Ishikawa (cell line): Measurements from ENCODE around the gene LRRC32.

ENCODE experiments used
- CEBPB ChIP-seq: IDR thresholded peaks from 2 replicates; pipeline ENCODE4 v1.6.1; 2012
- CREB1 ChIP-seq: IDR thresholded peaks from 2 replicates; pipeline ENCODE4 v1.6.1; 2012; ENCODE audit warnings: low read depth
- EGR1 ChIP-seq: IDR thresholded peaks from 2 replicates; pipeline ENCODE4 v1.6.1; 2012
- EP300 ChIP-seq: IDR thresholded peaks from 2 replicates; pipeline ENCODE4 v1.6.1; 2012; ENCODE audit warnings: borderline replicate concordance
- FOXM1 ChIP-seq: IDR thresholded peaks from 2 replicates; pipeline ENCODE4 v1.6.1; 2012; ENCODE audit warnings: low read depth, borderline replicate concordance
- NFIC ChIP-seq: IDR thresholded peaks from 2 replicates; pipeline ENCODE4 v1.6.1; 2012
- RAD21 ChIP-seq: IDR thresholded peaks from 2 replicates; pipeline ENCODE4 v1.6.1; 2012; ENCODE audit warnings: low read depth
- TAF1 ChIP-seq: IDR thresholded peaks from 2 replicates; pipeline ENCODE4 v1.6.1; 2012; ENCODE audit warnings: low read depth, mild to moderate bottlenecking
- TCF12 ChIP-seq: IDR thresholded peaks from 2 replicates; pipeline ENCODE4 v1.6.1; 2012; ENCODE audit warnings: low read depth
- TEAD4 ChIP-seq: IDR thresholded peaks from 2 replicates; pipeline ENCODE4 v1.6.1; 2012
- YY1 ChIP-seq: IDR thresholded peaks from 2 replicates; pipeline ENCODE4 v1.6.1; 2012; ENCODE audit warnings: low read depth
- ZBTB7A ChIP-seq: IDR thresholded peaks from 2 replicates; pipeline ENCODE4 v1.6.1; 2012; ENCODE audit warnings: low read depth
- TF ChIP-seq, protein P1 (sequence below): IDR thresholded peaks from 2 replicates; pipeline ENCODE4 v1.6.1; 2012
- TF ChIP-seq, protein P2 (sequence below): IDR thresholded peaks from 2 replicates; pipeline ENCODE4 v1.6.1; 2012
- TF ChIP-seq, protein P3 (sequence below): IDR thresholded peaks from 2 replicates; pipeline ENCODE4 v1.6.1; 2012; ENCODE audit warnings: low read depth, mild to moderate bottlenecking

The LRRC32 gene

DNA sequence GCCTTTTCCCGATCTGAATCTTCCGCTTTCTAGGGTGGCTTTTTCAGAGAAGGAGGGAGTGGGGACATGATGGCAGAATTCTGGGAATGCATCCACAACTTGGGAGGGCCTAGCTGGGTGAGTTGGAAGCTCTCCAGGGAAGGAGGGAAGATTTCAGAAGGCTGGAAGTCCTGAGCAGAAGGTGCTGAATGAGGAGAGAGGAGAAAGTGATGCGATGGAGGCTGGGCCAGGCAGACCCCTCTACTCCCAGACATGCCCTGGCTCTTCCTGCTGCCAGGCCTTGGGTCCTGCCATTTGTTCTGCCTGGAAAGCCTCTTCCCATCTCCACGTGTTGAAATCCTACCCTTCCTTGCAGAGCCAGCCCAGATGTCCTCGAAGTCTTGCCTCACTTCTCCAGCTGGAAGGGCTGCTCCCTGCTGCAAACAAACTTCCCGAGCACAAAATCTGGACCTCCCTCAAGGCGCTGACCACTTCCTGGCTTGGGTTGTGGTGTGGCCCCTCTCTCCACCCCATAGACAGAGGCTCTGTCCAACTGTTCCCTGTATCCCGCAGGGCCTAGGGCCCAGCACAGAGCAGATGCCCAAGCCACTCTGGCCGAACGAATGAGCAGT lies 16.8 kb downstream of the LRRC32 start:
- TF ChIP-seq FOXM1, result no peak
- no peak for TF ChIP-seq TAF1
- TF ChIP-seq, protein P1, sequence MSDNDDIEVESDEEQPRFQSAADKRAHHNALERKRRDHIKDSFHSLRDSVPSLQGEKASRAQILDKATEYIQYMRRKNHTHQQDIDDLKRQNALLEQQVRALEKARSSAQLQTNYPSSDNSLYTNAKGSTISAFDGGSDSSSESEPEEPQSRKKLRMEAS, result no peak

DNA sequence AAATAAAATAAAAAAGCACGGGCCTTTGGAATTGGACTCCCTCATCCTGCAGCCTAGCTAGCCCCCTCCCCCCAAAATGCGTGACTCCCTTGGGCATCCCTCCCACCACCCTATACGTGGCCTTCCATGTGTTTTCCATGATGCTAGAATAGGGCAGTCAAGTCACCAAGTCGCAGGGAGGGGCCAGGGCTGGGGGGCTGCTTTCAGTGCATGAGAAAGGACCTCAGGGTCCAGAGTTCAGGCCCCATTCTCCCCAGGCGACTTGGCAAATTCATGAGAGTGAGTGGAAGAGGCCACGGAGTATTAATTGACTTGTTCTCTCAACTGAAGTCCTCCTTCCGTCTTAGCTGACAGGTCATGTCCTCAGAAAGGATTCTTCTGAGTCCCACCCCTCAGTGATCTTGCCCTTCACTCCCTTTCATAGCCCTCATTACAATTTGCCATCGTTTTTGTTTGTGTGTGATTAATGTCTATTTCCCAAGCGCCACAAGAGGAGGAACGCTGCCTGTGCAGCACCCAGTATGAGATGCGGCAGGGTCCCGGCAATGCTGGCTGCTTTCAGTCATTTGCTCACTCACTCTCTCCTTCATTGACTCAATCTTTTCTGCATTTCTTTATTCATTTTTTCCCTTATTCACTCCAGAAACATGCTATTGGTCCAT lies 17.4 kb downstream of the LRRC32 start:
- no peak for TF ChIP-seq TAF1
- TF ChIP-seq, protein P2, sequence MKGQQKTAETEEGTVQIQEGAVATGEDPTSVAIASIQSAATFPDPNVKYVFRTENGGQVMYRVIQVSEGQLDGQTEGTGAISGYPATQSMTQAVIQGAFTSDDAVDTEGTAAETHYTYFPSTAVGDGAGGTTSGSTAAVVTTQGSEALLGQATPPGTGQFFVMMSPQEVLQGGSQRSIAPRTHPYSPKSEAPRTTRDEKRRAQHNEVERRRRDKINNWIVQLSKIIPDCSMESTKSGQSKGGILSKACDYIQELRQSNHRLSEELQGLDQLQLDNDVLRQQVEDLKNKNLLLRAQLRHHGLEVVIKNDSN, result no peak
- no peak for TF ChIP-seq TEAD4
- TF ChIP-seq, protein P1, result no peak
- no peak for TF ChIP-seq FOXM1
- TF ChIP-seq EGR1, result no peak
- TF ChIP-seq NFIC, result no peak
- TF ChIP-seq ZBTB7A, result no peak
- TF ChIP-seq TCF12, result no peak
- TF ChIP-seq EP300, result no peak
- no peak for TF ChIP-seq RAD21
- TF ChIP-seq, protein P3, sequence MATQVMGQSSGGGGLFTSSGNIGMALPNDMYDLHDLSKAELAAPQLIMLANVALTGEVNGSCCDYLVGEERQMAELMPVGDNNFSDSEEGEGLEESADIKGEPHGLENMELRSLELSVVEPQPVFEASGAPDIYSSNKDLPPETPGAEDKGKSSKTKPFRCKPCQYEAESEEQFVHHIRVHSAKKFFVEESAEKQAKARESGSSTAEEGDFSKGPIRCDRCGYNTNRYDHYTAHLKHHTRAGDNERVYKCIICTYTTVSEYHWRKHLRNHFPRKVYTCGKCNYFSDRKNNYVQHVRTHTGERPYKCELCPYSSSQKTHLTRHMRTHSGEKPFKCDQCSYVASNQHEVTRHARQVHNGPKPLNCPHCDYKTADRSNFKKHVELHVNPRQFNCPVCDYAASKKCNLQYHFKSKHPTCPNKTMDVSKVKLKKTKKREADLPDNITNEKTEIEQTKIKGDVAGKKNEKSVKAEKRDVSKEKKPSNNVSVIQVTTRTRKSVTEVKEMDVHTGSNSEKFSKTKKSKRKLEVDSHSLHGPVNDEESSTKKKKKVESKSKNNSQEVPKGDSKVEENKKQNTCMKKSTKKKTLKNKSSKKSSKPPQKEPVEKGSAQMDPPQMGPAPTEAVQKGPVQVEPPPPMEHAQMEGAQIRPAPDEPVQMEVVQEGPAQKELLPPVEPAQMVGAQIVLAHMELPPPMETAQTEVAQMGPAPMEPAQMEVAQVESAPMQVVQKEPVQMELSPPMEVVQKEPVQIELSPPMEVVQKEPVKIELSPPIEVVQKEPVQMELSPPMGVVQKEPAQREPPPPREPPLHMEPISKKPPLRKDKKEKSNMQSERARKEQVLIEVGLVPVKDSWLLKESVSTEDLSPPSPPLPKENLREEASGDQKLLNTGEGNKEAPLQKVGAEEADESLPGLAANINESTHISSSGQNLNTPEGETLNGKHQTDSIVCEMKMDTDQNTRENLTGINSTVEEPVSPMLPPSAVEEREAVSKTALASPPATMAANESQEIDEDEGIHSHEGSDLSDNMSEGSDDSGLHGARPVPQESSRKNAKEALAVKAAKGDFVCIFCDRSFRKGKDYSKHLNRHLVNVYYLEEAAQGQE, result no peak
- TF ChIP-seq CREB1, result no peak
- no peak for TF ChIP-seq YY1
- no peak for TF ChIP-seq CEBPB

DNA sequence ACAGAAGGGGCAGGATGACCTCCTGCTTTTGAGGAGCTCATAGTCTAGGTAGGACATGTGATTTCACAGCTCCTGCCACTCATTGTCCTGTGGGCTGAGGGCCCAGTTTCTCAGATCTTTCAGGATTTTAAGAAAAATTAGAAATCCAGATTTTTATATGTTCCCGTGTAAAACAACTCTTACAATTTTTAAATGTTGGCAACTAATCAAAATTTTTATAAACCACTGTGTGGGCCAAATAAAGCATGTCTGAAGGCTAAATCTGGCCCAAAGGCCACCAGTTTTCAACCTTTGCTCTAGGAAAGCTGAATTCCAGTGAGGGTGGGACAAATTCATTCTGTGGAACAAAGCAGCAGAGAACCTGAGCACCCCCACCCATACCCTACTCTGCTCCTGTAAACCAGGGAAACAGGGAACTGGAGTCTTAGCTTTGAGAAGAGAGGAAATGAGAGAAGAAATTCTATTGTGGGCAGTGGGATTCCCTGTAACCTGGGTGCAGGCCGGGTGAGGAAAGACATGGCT lies 20.6 kb downstream of the LRRC32 start:
- TF ChIP-seq, protein P1, result no peak
- TF ChIP-seq RAD21, result no peak
- TF ChIP-seq ZBTB7A, result no peak
- TF ChIP-seq TEAD4, result no peak
- TF ChIP-seq, protein P2, result no peak
- no peak for TF ChIP-seq EGR1
- TF ChIP-seq NFIC, result no peak
- TF ChIP-seq TAF1, result no peak
- no peak for TF ChIP-seq EP300
- no peak for TF ChIP-seq CREB1
- no peak for TF ChIP-seq CEBPB
- TF ChIP-seq YY1, result no peak
- TF ChIP-seq FOXM1, result no peak

DNA sequence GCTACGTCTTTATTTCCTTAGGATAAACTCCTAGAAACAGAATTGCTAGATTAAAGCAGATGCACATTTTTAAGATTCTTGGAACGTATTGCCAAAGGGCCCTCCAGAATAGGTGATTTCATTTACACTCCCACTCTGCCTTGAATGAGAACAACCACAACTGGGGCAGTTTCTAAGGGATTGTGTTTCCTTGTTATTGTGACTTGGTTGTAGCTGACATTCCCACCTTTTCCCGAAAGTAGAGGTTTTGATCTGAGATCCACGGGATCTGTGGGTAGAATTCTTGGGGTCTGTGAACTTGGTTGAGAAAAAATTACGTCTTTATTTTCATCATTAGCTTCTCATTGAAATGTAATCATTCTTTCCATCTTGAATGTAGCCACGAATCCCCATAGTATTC lies 21.5 kb downstream of the LRRC32 start:
- TF ChIP-seq TEAD4 (no peak), EP300 (no peak), FOXM1 (no peak), YY1 (no peak), RAD21 (no peak), CEBPB (no peak), TCF12 (no peak), ZBTB7A (no peak), CREB1 (no peak), TAF1 (no peak), EGR1 (no peak), NFIC (no peak)
- TF ChIP-seq, protein P2, result no peak
- TF ChIP-seq, protein P3, result no peak
- TF ChIP-seq, protein P1, result no peak

DNA sequence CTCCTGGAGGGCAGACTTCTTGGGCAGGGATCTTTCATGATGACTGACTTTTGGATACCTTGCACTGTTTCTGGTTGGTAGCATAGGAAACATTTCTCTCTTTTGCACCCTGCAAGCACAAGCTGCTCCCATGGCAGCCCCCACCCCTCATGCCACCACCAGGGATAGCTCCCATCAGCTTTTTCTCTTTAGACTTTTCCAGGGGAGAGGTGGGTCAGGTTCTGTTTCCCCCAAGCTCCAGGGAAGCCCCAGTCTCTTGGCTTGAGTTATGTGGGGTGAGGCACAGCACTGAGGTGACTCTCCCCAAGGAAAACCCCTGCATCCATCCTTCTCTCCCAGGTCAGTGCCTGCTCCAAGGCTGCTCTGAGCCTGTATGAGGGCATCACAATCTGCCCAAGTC lies 22.5 kb downstream of the LRRC32 start:
- TF ChIP-seq, protein P1, result no peak
- TF ChIP-seq FOXM1, result no peak
- TF ChIP-seq NFIC, result no peak
- TF ChIP-seq EP300, result no peak
- TF ChIP-seq, protein P2, result no peak
- TF ChIP-seq RAD21, result no peak
- TF ChIP-seq CEBPB, result no peak
- TF ChIP-seq, protein P3, result no peak
- no peak for TF ChIP-seq CREB1
- no peak for TF ChIP-seq YY1
- no peak for TF ChIP-seq EGR1
- no peak for TF ChIP-seq TEAD4
- TF ChIP-seq TCF12, result no peak
- TF ChIP-seq TAF1, result no peak
- TF ChIP-seq ZBTB7A, result no peak
